Stromal cell of bone marrow (primary cell): ENCODE measurements around the gene PTGDS.

Experiments used
- DNase-seq: peaks from one replicate; pipeline ENCODE4 v3.0.0-alpha.2; 2012; ENCODE audit warnings: low read depth

PTGDS gene

GRCh38 chr9:136977223-136977622 lies at the start of gene PTGDS:
PTGDS (plus strand) TSS chr9:136977504; CDS start chr9:136977579, 75 bp downstream.
- DNase-seq: no peak

DNA sequence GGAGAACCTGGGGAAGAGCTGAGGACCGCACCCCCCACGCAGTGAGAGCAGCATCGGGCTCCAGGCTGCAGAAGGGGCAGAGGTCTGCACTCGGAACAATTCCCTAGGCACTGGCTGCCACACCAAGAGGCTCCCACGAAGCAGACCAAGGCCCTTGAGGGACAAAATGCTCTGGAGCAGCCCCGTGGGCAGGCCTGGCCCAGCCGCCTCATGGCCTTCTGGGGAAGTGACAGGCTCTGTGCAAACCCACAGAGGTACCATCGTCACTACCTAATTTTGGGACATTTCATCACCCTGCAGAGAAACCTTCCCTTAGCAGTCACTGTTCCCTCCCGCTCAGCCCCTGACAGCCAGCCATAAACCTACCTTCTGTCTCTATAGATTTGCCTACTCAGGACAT lies 48.7 kb upstream of the PTGDS start:
- DNase-seq: no peak

GRCh38 chr9:136930014-136930413 lies 47.3 kb upstream of the PTGDS start:
- no peak for DNase-seq

DNA sequence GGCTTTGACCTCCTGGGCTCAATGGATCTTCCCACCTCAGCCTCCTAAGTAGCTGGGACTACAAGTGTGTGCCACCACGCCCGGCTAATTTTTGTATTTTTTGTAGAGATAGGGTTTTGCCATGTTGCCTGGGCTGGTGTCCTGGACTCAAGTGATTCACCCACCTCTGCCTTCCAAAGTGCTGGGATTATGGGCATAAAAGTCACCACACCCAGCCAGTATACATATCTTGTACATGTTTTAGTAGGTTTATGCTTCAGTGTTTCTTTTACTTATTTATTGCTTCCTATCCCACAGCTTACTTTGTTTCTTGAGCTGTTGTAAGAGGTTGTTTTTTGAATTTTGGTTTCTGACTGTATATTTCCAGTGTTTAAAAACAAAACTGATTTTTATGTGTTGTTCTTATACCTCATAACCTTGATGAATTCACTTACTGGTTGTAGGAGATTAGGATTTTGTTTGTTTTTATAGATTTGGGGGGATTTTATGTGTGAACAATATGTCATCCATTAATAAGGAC lies 45.6 kb upstream of the PTGDS start:
- no peak for DNase-seq

DNA sequence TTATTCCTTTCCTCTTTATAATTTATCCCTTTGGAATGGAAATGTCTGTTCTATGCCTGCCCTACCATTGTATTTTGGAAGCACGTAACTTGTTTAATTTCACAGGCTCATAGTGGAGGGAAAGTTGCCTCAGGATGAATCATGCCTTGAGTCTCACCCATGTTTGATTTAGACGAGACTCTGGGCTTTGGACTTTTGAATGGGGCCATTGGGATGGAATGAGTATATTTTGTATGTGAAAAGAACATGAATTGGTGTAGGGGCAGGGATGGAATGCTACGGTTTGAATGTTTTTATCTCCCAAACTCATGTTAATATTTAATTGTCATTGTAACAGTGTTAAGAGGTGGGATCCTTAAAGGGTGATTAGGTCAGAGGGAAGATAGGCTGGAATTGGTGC lies 43.0 kb upstream of the PTGDS start:
- DNase-seq: no peak

GRCh38 chr9:136935651-136936050 lies 41.7 kb upstream of the PTGDS start:
- DNase-seq: no peak

DNA sequence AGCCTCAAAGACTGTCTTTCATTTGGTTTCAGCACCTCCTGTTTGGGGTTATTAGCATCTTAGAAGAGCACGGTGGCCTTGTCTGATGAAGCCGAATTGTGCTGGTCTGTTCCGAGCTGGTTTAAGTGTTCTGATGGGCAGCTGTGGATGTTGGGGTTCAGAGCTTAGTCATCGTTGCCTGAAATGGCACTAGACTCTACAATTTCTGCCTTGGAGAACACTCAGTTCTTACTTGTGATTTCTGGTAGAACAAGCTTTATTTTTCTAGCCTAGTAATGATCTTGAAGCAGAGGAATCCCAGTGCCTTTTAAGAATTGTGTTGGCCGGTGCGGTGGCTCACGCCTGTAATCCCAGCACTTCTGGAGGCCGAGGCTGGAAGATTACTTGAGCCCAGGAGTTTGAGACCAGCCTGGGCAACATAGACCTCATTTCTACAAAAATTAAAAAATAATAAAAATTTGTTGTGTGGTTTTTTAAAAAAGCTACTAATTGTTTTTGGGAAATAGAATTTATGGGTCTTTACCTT lies 40.6 kb upstream of the PTGDS start:
- no peak for DNase-seq

DNA sequence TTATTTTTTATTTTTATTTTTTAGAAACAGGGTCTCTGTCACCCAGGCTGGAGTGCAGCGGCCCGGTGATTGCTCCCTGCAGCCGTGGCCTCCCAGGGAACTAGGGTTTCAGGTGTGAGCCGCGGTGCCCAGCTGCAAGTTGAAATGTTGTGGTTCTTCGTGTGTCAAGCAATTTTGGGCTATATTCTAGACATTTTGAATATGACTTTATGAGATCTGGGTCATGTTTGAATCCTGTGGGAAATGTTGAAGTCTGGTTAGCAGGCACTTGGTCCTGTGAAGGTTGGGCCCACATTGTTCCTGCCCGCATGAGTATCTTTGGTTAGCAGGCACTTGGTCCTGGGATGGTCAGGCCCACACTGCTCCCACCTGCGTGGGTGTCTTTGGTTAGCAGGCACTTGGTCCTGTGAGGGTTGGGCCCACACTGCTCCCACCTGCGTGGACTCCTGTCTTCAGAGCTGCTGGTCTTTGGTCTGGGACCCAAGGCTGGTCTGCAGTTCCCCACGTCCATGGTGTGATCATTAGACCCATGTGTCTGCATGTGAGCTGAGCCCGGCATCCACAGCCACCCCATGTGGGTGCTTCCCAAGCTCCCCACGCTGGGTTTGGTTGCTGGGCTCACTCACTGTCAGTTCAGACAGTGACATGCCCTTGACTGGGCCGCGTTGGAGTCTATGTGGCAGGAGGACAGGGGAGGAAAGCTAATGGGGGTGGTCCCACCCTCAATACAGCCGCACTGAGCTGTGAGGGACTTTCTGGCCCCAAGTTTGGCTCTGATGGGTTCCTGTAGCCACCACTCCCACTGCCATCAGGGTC lies 39.9 kb upstream of the PTGDS start:
- no peak for DNase-seq

DNA sequence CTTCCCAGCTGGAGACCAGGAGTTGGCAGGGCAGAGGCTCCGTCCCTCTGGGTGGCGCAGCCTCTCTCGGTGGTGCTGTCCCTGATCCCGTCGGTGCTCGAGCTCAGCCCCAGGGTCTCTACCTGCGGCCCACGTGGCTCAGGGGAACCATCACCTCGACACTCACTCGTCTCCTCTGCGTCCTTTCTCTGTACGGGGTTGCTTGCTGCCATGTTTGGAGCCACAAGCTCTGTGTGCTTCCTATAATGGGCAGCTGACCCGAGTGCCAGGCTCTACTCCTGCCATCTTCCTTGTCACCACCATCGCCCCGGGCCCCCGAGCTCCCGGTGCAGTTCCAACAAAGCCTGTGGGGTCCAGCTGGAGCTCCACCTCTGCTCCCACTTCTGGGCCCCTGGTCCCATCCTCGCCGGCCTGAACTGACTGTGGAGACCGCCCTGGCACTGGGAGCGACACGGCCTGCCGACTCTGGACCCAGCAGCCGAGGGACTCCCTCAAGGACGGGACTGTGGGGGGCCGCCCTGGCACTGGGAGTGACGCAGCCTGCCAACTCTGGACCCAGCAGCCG lies 37.8 kb upstream of the PTGDS start:
- DNase-seq: no peak

DNA sequence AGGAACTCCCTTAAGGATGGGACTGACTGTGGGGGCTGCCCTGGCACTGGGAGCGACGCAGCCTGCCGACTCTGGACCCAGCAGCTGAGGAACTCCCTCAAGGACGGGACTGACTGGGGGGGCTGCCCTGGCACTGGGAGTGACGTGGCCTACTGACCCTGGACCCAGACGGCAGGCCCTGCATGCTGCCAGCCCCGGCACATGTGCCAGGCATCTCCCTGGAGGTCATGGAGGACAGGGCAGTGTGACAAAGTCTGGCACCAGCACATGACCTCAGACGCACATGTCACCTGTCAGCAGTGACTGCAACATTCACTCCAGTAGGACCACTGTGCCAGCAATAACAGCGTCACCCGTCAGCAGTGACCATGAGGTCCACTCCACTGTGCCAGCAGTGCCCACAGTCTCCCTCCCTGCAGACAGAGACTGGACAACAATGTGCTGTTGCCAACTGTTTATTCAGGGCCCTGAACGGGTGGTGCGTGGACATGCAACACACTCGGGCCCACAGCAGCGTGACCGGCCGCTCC lies 37.2 kb upstream of the PTGDS start:
- no peak for DNase-seq

GRCh38 chr9:136940526-136941230 lies 36.6 kb upstream of the PTGDS start:
- no peak for DNase-seq

DNA sequence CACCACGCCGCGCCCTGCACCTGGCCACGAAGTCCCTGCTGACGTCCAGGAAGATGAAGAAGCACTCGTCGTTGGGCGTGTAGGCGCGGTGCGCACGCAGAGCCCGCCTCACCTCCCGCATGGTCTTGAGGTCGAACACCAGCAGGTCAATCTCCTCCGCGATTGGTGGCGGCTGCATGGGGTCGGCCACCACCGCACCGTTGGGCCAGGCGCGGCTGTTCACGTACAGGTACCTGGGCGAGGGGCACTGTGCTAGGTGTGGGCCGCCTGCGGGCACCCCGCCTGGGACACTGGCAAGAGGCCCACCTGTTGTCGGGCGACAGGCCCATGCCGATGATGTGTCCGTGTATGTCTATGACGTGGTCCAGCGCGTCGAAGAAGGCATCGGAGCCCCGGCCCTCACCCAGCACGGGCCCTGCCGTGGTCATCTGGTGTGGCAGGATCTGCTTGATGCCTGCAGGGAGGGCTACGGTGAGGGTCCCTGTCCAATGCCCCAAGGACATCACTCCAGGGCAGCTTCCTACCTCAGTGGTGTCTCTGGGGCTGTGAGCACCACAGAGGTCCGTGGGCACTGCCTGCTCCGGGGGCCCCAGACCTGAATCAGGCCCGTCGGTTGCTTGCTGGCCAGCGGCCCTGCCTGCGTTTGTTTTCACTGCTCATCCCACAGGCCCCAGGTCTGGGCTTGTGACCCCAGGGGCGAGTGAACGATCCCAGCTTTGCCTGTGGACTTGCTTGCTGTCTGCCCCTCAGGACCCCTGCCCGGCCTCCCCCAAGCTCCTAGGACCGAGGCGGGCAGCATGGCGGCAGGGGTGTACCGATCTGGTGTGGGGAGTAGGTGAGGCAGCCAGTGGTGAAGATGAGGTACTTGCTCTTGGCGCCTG lies 35.8 kb upstream of the PTGDS start:
- DNase-seq: no peak

DNA sequence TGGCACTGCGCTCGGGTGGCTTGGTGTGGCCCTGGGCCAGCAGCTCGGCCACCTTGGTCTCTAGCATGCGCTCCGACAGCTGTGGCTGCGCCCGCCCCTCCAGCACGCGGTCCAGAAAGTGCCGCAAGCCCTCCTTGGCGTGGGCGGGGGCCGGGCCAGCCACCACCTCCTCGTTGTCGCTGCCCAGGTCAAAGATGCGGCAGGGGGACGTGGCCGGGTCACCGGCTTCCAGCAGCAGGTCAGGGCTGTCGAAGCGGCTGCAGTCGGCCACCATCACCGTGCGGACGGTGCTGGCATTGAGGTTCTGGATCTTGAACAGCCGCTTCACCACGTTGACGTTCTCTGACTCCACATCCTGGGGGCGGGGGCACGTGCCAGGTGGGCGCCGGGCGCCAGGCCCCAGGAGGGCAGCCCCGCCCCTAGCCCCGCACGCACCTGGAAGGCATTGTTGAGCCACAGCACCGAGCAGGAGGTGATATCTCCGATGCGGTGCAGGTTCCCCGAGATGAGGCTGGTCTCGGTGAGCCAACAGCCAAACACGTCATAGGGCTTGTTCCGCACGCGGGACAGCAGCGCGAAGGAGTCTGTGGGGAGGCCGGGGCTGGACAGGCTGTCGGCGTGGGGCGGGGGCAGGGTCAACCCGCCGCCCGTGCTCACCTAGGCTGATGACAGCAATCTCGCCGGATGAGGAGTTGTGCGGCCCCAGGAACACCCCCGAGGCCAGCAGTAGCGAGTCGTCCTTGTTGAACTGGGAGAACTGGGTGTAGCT lies 35.0 kb upstream of the PTGDS start:
- no peak for DNase-seq

GRCh38 chr9:136942881-136943230 lies 34.4 kb upstream of the PTGDS start:
- DNase-seq: no peak

DNA sequence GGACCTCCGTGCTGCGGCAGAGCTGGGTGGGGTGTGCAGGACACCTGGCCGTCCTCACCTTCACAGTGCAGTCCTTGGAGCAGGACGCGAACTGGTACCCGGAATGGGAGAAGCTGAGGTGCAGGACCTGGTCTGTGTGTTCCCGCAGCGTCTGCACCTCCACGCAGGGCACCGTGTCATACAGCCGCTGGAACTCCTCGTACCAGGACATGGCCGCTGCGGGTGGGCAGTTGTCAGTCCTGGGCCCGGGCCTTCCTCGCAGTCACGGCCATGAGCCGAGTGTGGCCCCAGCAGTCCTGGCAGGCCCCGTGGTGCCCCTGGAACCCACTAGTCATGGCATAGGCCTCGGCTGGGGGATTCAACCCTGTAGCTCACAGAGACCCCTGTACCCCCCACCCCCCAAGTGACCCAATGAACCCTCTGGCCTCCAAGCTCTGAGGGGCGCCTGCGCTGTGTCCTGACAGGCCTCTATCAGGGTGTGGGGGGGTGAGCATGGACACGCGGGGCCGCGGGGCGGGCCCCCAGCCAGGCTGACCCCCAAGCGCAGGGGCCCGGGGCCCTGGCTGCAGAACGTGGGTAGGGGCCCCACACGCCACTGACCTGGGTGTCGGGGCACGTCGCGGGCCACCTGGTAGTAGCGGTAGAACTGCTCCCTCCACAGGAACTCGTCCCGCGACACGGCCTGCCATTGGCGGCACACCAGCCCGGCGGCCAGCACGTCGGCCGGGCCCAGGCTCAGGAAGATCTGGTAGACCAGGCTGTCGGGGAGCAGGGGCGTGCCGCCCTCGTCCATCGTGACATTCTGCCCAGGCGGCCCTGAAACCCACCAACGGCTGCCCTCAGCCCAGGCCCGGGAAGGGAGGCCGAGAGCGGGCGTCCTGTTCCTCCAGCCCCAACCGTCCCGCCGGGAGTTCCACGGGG lies 33.8 kb upstream of the PTGDS start:
- peak; percentile 4 for DNase-seq

DNA sequence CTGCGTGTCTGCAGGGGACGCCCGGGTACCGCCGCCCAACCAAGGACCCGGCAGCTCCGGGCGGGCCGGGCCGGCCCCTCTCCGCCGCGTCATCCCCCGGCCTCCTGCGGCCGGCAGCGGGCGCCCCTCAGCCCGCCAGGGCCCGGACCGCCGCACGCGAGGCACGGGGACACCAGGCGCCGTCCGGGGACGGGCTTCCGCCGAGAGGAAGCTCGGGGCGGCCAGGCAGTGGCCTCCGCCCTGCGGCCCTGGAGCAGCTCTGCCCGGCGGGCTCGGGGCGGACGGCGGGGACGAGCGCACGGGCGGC lies 33.1 kb upstream of the PTGDS start:
- peak; percentile 22 for DNase-seq

- DNase-seq: peak; percentile 82
Observed at GRCh38 chr9:136944519-136945332, 32.6 kb upstream of the PTGDS start, which contains the start of the genes C8G and FBXW5. C8G (plus strand) TSS chr9:136945243; CDS start chr9:136945321, 78 bp downstream. FBXW5 (minus strand) TSS chr9:136944738; CDS start chr9:136944083, 655 bp downstream.

GRCh38 chr9:136945333-136946227 lies 31.7 kb upstream of the PTGDS start:
- no peak for DNase-seq
